T-helper 2 cell treated with Interferon-gamma antibody and Interleukin-4, amounts not matched to agents 5 μg/mL and 100 μg/mL, for 36 hours (primary cell): Measurements from ENCODE around the gene ACTN4.

Experiments
- DNase-seq: peaks from one replicate; pipeline ENCODE4 v3.0.0; 2021; ENCODE audit warnings: low spot score
- H3K27ac Mint-ChIP-seq: one replicate; pipeline ENCODE4 v1.8.0; 2021; ENCODE audit warnings: mild to moderate bottlenecking, mixed read lengths
- H3K27me3 Mint-ChIP-seq: one replicate; pipeline ENCODE4 v1.8.0; 2021; ENCODE audit warnings: low read depth, mixed read lengths
- H3K36me3 Mint-ChIP-seq: one replicate; pipeline ENCODE4 v1.8.0; 2021; ENCODE audit warnings: low read depth, mixed read lengths
- H3K4me1 Mint-ChIP-seq: one replicate; pipeline ENCODE4 v1.8.0; 2021; ENCODE audit warnings: low read depth, mixed read lengths
- H3K4me3 Mint-ChIP-seq: one replicate; pipeline ENCODE4 v1.8.0; 2022; ENCODE audit warnings: mild to moderate bottlenecking, moderate library complexity, mixed read lengths
- H3K9me3 Mint-ChIP-seq: one replicate; pipeline ENCODE4 v1.8.0; 2021; ENCODE audit warnings: mixed read lengths

The ACTN4 gene

GRCh38 chr19:38706792-38707511 lies 59.5 kb downstream of the ACTN4 start:
- Mint-ChIP-seq H3K27me3 (no peaks in the 10 kb centered on the region), H3K9me3 (no peaks in the 10 kb centered on the region), H3K27ac (no peak overlapping the region), H3K4me1 (no peaks in the 10 kb centered on the region), H3K36me3 (peaks cover 47% of the 10 kb centered on the region), H3K4me3 (no peak overlapping the region)
- DNase-seq, result no peak

DNA sequence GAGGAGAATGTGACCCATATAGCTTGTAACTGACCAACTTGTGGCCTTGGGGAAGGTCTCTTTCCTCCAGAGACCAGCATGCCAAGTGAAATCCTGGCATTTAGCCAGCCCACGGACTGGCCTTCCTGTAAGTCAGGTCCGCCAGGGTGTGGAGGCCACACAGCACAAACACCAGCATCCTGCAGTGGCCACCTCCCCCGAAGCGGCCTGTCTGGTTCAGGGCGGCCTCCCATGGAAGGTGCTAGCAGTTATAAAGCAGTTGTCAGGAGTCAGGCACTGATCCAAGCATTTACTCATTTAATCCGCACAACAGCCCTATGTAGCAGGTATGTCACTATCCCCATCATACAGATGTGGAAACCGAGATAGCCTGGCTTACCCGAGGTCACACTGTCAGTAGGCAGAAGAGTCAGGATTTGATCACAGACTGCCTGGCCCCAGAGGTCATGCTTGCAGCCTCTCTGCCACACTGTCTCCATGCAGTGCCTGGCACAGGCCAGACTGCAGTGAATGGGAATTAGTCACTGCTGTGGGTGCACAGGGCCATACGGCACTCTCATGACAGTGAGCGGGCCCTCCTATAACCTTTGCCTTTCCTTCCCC lies 60.2 kb downstream of the ACTN4 start:
- H3K27ac Mint-ChIP-seq, result no peak overlapping the region
- no peak overlapping the region for H3K4me3 Mint-ChIP-seq
- no peaks in the 10 kb centered on the region for H3K27me3 Mint-ChIP-seq
- no peaks in the 10 kb centered on the region for H3K4me1 Mint-ChIP-seq
- DNase-seq, result no peak
- H3K9me3 Mint-ChIP-seq, result no peaks in the 10 kb centered on the region
- peaks cover 47% of the 10 kb centered on the region for H3K36me3 Mint-ChIP-seq

- Mint-ChIP-seq H3K27ac (peak overlapping the region; percentile 15), H3K36me3 (peaks cover 46% of the 10 kb centered on the region)
Observed at GRCh38 chr19:38708413-38709024, 61.1 kb downstream of the ACTN4 start.

DNA sequence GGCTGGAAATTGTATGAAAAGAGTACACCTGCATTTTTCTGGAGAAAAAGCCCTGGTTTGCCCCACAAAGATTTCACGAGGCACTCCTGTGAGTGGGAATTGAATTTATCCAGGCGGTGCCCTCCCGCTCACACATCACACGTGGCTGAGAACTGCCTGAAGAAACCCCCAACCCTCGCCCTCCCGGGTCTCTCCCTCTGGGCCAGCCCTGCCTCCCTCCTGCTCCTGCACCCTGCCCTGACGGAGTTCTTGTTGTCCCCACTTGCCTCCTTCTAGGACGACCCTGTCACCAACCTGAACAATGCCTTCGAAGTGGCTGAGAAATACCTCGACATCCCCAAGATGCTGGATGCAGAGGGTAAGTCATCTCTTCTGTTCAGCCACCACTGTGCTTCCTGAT lies 61.7 kb downstream of the ACTN4 start:
- Mint-ChIP-seq H3K9me3 (no peaks in the 10 kb centered on the region), H3K27me3 (no peaks in the 10 kb centered on the region), H3K4me1 (no peaks in the 10 kb centered on the region), H3K36me3 (peaks cover 40% of the 10 kb centered on the region), H3K27ac (no peak overlapping the region), H3K4me3 (no peak overlapping the region)
- DNase-seq, result no peak

More at GRCh38 chr19:38708413-38709024, 61.1 kb downstream of the ACTN4 start:
- no peaks in the 10 kb centered on the region for H3K9me3 Mint-ChIP-seq
- no peak overlapping the region for H3K4me3 Mint-ChIP-seq
- no peaks in the 10 kb centered on the region for H3K27me3 Mint-ChIP-seq
- H3K4me1 Mint-ChIP-seq, result no peaks in the 10 kb centered on the region
- DNase-seq, result no peak

GRCh38 chr19:38709671-38710415 lies 62.4 kb downstream of the ACTN4 start:
- H3K36me3 Mint-ChIP-seq, result peaks cover 38% of the 10 kb centered on the region
- H3K4me1 Mint-ChIP-seq, result no peaks in the 10 kb centered on the region
- no peaks in the 10 kb centered on the region for H3K27me3 Mint-ChIP-seq
- no peak for DNase-seq
- no peaks in the 10 kb centered on the region for H3K9me3 Mint-ChIP-seq
- no peak overlapping the region for H3K27ac Mint-ChIP-seq
- H3K4me3 Mint-ChIP-seq, result no peak overlapping the region

DNA sequence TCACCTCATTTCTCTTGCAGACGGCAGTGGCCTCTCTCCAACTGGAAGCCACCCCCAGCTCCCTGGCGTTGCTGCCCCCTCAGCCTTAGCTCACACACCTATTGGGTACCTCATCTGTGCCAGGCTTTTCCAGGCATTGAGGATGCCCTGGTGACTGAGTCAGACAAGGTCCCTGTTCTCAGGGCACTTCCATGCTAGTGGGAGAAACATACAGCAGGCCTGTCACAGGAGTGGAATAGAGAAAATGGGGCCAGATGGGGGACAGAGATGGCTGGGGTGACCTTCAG lies 62.9 kb downstream of the ACTN4 start:
- no peaks in the 10 kb centered on the region for H3K27me3 Mint-ChIP-seq
- peak overlapping the region; percentile 11 for H3K27ac Mint-ChIP-seq
- H3K4me1 Mint-ChIP-seq, result no peaks in the 10 kb centered on the region
- H3K36me3 Mint-ChIP-seq, result peaks cover 37% of the 10 kb centered on the region
- no peak overlapping the region for H3K4me3 Mint-ChIP-seq
- H3K9me3 Mint-ChIP-seq, result no peaks in the 10 kb centered on the region
- DNase-seq, result no peak

GRCh38 chr19:38710928-38711725 lies 63.7 kb downstream of the ACTN4 start:
- Mint-ChIP-seq H3K27ac (no peak overlapping the region), H3K4me1 (no peaks in the 10 kb centered on the region), H3K4me3 (no peak overlapping the region), H3K9me3 (no peaks in the 10 kb centered on the region), H3K36me3 (peaks cover 32% of the 10 kb centered on the region), H3K27me3 (no peaks in the 10 kb centered on the region)
- DNase-seq, result no peak

DNA sequence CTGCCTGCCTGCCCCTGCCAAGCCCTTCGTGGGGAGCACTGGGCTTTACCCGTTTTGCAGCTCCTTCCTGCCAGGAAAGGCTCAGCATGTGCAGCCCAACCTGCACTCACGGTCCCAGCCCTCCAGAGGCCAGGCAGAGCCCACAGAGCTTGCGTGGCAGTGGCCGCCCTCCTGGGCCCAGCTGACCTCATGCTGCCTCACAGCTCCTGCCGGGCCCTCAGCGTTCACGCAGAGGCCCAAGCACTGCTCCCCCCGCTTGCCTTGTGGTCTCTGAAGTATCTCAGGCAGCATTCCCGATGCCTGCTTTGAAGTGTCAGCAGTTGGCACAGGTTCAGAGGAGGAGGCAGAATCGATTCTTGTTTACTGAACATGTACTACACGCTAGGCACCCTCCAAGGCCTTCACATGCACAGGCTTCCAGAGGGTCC lies 64.3 kb downstream of the ACTN4 start:
- no peaks in the 10 kb centered on the region for H3K27me3 Mint-ChIP-seq
- no peak overlapping the region for H3K27ac Mint-ChIP-seq
- no peak overlapping the region for H3K4me3 Mint-ChIP-seq
- H3K4me1 Mint-ChIP-seq, result no peaks in the 10 kb centered on the region
- H3K36me3 Mint-ChIP-seq, result peaks cover 31% of the 10 kb centered on the region
- no peak for DNase-seq
- no peaks in the 10 kb centered on the region for H3K9me3 Mint-ChIP-seq

DNA sequence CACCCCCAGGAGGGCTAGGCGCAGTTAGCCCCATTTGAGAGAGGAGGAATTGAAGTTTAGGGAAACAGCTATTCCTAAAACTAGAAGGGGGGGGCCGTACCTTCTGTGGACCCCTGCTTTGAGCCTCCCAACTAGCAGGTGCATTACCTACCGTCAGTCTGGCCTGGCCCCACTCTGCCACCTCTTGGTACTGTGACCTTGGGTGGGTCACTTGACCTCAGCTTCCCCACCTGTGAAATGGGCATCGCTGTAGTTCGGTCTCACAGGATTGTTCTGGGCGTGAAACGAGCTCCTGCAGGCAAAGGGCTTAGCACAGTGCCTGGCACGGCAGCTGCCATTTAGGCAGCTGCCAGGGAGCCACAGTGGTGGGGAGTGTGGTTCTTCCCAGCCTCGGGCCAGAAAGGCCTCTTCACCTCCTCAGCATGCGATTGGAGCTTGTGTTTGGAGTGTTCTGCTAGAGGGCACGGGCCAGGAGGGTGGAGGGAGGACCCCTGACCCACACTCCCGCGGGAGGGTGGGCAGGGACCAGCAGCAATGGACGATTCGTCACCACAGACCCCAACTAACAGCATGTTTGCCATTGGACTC lies 64.8 kb downstream of the ACTN4 start:
- Mint-ChIP-seq H3K4me1 (no peaks in the 10 kb centered on the region), H3K27ac (no peak overlapping the region), H3K9me3 (no peaks in the 10 kb centered on the region), H3K36me3 (peaks cover 28% of the 10 kb centered on the region), H3K27me3 (no peaks in the 10 kb centered on the region), H3K4me3 (no peak overlapping the region)
- no peak for DNase-seq

- no peak overlapping the region for H3K27ac Mint-ChIP-seq
- H3K27me3 Mint-ChIP-seq, result no peaks in the 10 kb centered on the region
- H3K4me3 Mint-ChIP-seq, result no peak overlapping the region
- peaks cover 30% of the 10 kb centered on the region for H3K36me3 Mint-ChIP-seq
- DNase-seq, result no peak
- no peaks in the 10 kb centered on the region for H3K4me1 Mint-ChIP-seq
- H3K9me3 Mint-ChIP-seq, result no peaks in the 10 kb centered on the region
Observed at GRCh38 chr19:38713227-38713649, 65.8 kb downstream of the ACTN4 start.

DNA sequence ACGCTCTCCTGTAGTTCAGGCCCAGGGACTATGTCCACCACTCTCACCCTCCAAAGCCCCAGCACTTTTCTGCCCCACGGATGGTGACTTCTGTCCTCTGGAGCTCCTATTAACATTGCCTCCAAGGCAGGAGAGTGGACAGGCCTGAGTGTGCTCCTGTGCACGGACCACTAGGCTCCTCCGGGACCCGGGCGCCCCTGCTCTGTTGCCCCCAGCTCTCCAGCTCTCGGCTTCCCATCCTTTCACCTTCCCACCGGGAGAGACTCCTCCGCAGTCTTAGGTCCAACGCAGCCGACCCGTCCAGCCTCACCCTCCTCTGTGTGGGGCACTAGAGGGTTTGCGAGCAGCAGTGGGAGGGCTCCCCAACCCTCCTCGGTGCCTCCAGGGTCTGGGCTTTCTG lies 66.4 kb downstream of the ACTN4 start:
- H3K4me3 Mint-ChIP-seq, result no peak overlapping the region
- H3K4me1 Mint-ChIP-seq, result no peaks in the 10 kb centered on the region
- no peaks in the 10 kb centered on the region for H3K27me3 Mint-ChIP-seq
- DNase-seq, result no peak
- no peaks in the 10 kb centered on the region for H3K9me3 Mint-ChIP-seq
- peaks cover 27% of the 10 kb centered on the region for H3K36me3 Mint-ChIP-seq
- no peak overlapping the region for H3K27ac Mint-ChIP-seq

DNA sequence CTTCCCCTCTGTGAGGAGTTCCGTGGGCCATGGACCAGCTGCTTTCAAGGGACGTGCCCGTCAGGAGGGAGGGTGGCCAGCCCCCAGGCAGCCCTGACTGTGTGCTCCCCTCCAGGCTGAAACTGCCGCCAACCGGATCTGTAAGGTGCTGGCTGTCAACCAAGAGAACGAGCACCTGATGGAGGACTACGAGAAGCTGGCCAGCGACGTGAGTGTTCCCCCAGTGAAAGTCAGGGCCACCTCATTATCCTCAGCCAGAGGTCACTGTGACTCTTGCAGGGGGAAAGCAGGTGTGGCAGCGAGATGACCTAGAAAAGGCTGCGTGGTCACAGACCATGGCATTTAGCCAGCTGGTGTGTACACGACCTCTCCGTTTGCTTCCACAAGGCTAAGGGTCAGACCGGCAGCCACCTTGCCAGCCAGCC lies 66.9 kb downstream of the ACTN4 start:
- no peak overlapping the region for H3K27ac Mint-ChIP-seq
- H3K9me3 Mint-ChIP-seq, result no peaks in the 10 kb centered on the region
- no peaks in the 10 kb centered on the region for H3K4me1 Mint-ChIP-seq
- no peak overlapping the region for H3K4me3 Mint-ChIP-seq
- H3K27me3 Mint-ChIP-seq, result no peaks in the 10 kb centered on the region
- no peak for DNase-seq
- H3K36me3 Mint-ChIP-seq, result peaks cover 25% of the 10 kb centered on the region

GRCh38 chr19:38715555-38715954 lies 68.1 kb downstream of the ACTN4 start:
- H3K9me3 Mint-ChIP-seq, result no peaks in the 10 kb centered on the region
- H3K4me3 Mint-ChIP-seq, result no peak overlapping the region
- DNase-seq, result no peak
- no peaks in the 10 kb centered on the region for H3K4me1 Mint-ChIP-seq
- peaks cover 22% of the 10 kb centered on the region for H3K36me3 Mint-ChIP-seq
- H3K27me3 Mint-ChIP-seq, result no peaks in the 10 kb centered on the region
- no peak overlapping the region for H3K27ac Mint-ChIP-seq
